Small intestine (tissue), 7 donors: Measurements from ENCODE around the gene PRAMEF17. TPM values are rescaled to one million over a fixed set of nuclear protein-coding genes. Genes with fewer than 3 reads are reported as not detected.
A peak's percentile ranks its signal among the peaks of the same experiment; 100 is the strongest.
"Not testable (repeated sequence)": the region's sequence is repeated elsewhere in the genome, so short reads cannot be mapped to it uniquely, and the experiment has no call there.

Experiments used
- DNase-seq, 2 donors: peaks; one replicate each; pipeline versions ENCODE4 v3.0.0 to v3.0.0-alpha.2; 2013
- FAIRE-seq: peaks from 2 replicates; lab custom pipeline; 2012; peaks lifted over from hg19 to GRCh38; lab: Jason Lieb, UNC
- H3K27ac ChIP-seq, 3 donors: one replicate each; pipeline ENCODE4 v1.5.1; 2013; ENCODE audit warnings: low read length in 2 of 3, mild to moderate bottlenecking in 2 of 3, control low read depth in 1 of 3, inconsistent platforms in 1 of 3, low read depth in 1 of 3, moderate library complexity in 1 of 3
- H3K27me3 ChIP-seq, 3 donors: one replicate each; pipeline ENCODE4 v1.6.1; 2013; ENCODE audit warnings: low read length in 3 of 3, inconsistent platforms in 1 of 3; ENCODE audit not compliant: control insufficient read depth in 3 of 3, insufficient read depth in 3 of 3
- H3K36me3 ChIP-seq, 3 donors: one replicate each; pipeline ENCODE4 v1.6.1; 2013; ENCODE audit warnings: low read length in 3 of 3, inconsistent platforms in 1 of 3, low read depth in 1 of 3, mild to moderate bottlenecking in 1 of 3, moderate library complexity in 1 of 3; ENCODE audit not compliant: control insufficient read depth in 3 of 3, insufficient read depth in 2 of 3
- H3K4me1 ChIP-seq, 3 donors: one replicate each; pipeline ENCODE4 v1.6.1; 2013; ENCODE audit warnings: low read length in 2 of 3, inconsistent platforms in 1 of 3, low read depth in 1 of 3, mild to moderate bottlenecking in 1 of 3, moderate library complexity in 1 of 3; ENCODE audit not compliant: control insufficient read depth in 3 of 3, insufficient read depth in 2 of 3
- H3K4me3 ChIP-seq, 3 donors: one replicate each; pipeline ENCODE4 v1.5.1; 2013; ENCODE audit warnings: low read length in 3 of 3, control low read depth in 1 of 3, inconsistent platforms in 1 of 3, low read depth in 1 of 3, mild to moderate bottlenecking in 1 of 3, moderate library complexity in 1 of 3
- H3K9me3 ChIP-seq, 2 donors: one replicate each; pipeline ENCODE4 v1.6.1; 2013; ENCODE audit warnings: low read depth in 1 of 2, low read length in 1 of 2; ENCODE audit not compliant: control insufficient read depth in 2 of 2, insufficient read depth in 1 of 2
- WGBS, 3 donors: extraction: QIAGEN DNeasy Blood & Tissue Kit; methylation state at CpG; one replicate each; pipeline ENCODE4 v1.1.7; 2013; 5-methylcytosine and 5-hydroxymethylcytosine counted together
- polyA plus RNA-seq, 4 donors: library from polyadenylated mRNA; stranded (reverse) in 3 of 4; unstranded in 1 of 4; fragments of 200-250 nt in 3 of 4; fragments of 120-200 nt in 1 of 4; gene quantifications; one replicate each; pipeline versions ENCODE4 v1.2.1 to v1.2.3, GENCODE V29; 2013
- donor health status: healthy with polysubstance abuse.
- donor health status: control.
- donor health status: control.
- donor health status: Bipolar disorder and iron deficiency.
- donor health status: healthy.

The PRAMEF17 gene
- polyA plus RNA-seq, 4 donors = not detected

GRCh38 chr1:13366536-13366935 is 22.9 kb upstream of the PRAMEF17 start:
- DNase-seq, H3K36me3 ChIP-seq, FAIRE-seq, H3K9me3 ChIP-seq, H3K27ac ChIP-seq, H3K4me1 ChIP-seq, H3K4me3 ChIP-seq, H3K27me3 ChIP-seq: not testable (repeated sequence)
- 87 to 93% (median 93%) methylated on average over 3 of the region's 3 CpGs for WGBS, 3 donors

DNA sequence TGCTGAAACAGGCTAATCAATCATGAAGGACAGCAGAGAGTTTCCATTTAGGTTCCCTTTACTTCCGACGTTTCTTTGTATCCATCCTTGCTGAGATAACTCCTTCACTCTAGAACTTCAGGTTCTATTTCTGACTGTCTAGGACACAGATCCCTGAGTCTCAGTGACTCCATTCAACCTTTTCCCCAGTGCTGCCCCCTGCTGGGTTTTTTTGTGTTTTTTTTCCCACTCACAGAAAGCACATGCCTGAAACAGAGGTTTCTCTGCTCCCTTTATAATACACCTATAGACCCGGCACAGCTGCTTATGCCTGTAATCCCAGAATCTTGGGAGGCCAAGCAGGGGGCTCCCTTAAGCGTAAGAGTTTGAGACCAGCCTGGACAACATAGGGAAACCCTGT is 20.9 kb upstream of the PRAMEF17 start:
- not testable (repeated sequence) for H3K36me3 ChIP-seq, FAIRE-seq, H3K4me1 ChIP-seq, H3K4me3 ChIP-seq, H3K27ac ChIP-seq, H3K27me3 ChIP-seq, H3K9me3 ChIP-seq
- WGBS, 3 donors = 57 to 81% (median 69%) methylated on average over 3 to 4 of the region's 4 CpGs
- DNase-seq = peak in 1 of 2 donors; percentile 7

GRCh38 chr1:13378983-13379382 is 10.4 kb upstream of the PRAMEF17 start:
- WGBS, 3 donors = 82 to 87% (median 85%) methylated on average over 3 of the region's 3 CpGs
- DNase-seq, H3K4me1 ChIP-seq, FAIRE-seq, H3K27ac ChIP-seq, H3K27me3 ChIP-seq, H3K36me3 ChIP-seq, H3K9me3 ChIP-seq, H3K4me3 ChIP-seq: not testable (repeated sequence)

DNA sequence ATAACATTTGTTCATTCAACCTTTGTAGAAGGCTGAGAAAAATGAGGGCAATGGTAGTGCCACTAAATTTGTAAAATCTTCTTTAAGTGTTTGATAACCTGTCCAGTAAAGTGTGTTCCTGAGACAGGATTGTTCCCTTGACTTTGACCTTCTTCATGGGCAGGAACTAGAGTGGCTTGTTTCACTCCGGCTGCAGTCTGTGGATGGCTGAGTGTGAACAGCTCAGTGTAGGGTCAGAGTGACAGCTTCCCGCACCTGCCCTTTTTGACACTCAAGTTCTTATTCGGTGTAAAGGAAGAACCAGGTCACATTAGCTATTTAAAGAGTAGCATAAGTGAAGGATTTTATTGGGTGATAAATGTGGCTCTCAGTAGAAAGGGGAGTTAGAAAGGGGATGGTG is 9.1 kb upstream of the PRAMEF17 start:
- not testable (repeated sequence) for FAIRE-seq, H3K27ac ChIP-seq, H3K36me3 ChIP-seq, H3K9me3 ChIP-seq, H3K4me1 ChIP-seq, DNase-seq, H3K27me3 ChIP-seq, H3K4me3 ChIP-seq
- 46 to 87% (median 70%) methylated on average over 3 of the region's 3 CpGs for WGBS, 3 donors

DNA sequence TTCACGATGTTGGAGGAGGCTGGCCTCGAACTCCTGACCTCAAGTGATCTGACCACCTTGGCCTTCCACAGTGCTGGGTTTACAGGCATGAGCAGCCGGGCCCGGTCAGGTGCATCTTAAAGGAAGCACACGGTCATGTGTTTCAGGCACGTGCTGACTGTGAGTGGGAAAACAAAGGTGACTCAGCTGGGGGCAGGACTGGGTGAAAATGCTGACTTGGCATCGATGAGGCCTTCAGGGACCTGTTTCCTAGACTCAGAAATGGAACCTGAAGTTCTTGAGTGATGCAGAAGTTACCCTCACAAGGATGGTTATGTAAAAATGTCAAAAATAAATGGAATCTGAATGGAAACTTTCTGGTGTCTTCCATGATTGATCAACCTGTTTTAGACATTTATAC is 3.6 kb downstream of the PRAMEF17 start:
- FAIRE-seq, H3K27me3 ChIP-seq, DNase-seq, H3K4me1 ChIP-seq, H3K36me3 ChIP-seq, H3K4me3 ChIP-seq, H3K27ac ChIP-seq, H3K9me3 ChIP-seq: not testable (repeated sequence)
- 72 to 78% (median 73%) methylated on average over 7 of the region's 7 CpGs for whole genome bisulfite sequencing, 3 donors

DNA sequence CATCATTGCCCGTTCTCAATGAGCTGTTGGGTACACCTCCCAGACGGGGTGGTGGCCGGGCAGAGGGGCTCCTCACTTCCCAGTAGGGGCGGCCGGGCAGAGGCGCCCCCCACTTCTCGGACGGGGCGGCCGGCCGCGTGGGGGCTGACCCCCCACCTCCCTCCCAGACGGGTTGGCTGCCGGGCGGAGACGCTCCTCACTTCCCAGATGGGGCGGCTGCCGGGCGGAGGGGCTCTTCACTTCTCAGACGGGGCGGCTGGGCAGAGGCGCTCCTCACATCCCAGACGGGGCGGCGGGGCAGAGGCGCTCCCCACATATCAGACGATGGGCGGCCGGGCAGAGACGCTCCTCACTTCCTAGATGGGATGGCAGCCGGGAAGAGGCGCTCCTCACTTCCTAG is 5.3 kb downstream of the PRAMEF17 start:
- DNase-seq, H3K4me1 ChIP-seq, H3K36me3 ChIP-seq, FAIRE-seq, H3K27me3 ChIP-seq, H3K4me3 ChIP-seq, H3K27ac ChIP-seq, H3K9me3 ChIP-seq: not testable (repeated sequence)
- 91 to 95% (median 94%) methylated on average over 22 to 32 of the region's 32 CpGs for WGBS, 3 donors

- FAIRE-seq, H3K4me3 ChIP-seq, DNase-seq, H3K9me3 ChIP-seq, H3K36me3 ChIP-seq, H3K27me3 ChIP-seq, H3K27ac ChIP-seq, H3K4me1 ChIP-seq: not testable (repeated sequence)
- 93 to 97% (median 94%) methylated on average over 19 to 22 of the region's 22 CpGs for WGBS, 3 donors
Measured at GRCh38 chr1:13395311-13395710, 5.9 kb downstream of the PRAMEF17 start.

- FAIRE-seq = no peak
- DNase-seq = no peak
- no peak overlapping the region for H3K27ac ChIP-seq
- H3K27me3 ChIP-seq = no peaks in the 10 kb centered on the region
- no peaks in the 10 kb centered on the region for H3K36me3 ChIP-seq
- no peaks in the 10 kb centered on the region for H3K4me1 ChIP-seq
- no peaks in the 10 kb centered on the region for H3K9me3 ChIP-seq
- WGBS, 3 donors = 44 to 75% (median 65%) methylated on average over 4 of the region's 4 CpGs
- H3K4me3 ChIP-seq = no peak overlapping the region
Measured at GRCh38 chr1:13407811-13408210, 18.4 kb downstream of the PRAMEF17 start.

DNA sequence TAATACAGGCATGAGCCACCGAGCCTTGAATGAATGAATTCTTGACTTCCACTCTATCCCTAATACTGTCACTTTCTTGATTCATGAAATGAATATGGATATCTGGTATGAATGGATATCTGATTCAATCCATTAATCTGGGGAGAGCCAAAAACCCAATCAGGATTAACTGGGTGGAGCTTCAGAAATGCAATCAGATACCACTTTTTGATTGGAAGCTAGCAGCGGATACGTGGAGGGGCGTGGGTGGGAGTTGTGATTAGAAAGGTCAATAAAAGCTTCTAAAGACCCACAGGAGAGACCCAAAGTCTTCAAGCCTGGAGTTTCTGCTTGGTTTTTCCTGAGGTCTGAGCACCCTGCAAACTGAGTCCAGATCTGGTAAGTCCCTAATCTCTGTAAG is 20.7 kb downstream of the PRAMEF17 start, which contains the start of gene PRAMEF20:
PRAMEF20 (plus strand) TSS at position 301 of the 400 bp plus-strand sequence. CDS start 5,905 bp downstream, outside the sequence.
- not testable (repeated sequence) for FAIRE-seq

More for the DNA sequence above, 20.7 kb downstream of the PRAMEF17 start, which contains the start of gene PRAMEF20:
- not testable (repeated sequence) for DNase-seq, H3K27me3 ChIP-seq, H3K27ac ChIP-seq, H3K4me3 ChIP-seq, H3K9me3 ChIP-seq, H3K4me1 ChIP-seq, H3K36me3 ChIP-seq
- WGBS, 3 donors = 73 to 76% (median 75%) methylated on average over 4 of the region's 4 CpGs
